Measurements from ENCODE around the gene RRP8. TPM values are rescaled to one million over a fixed set of nuclear protein-coding genes. Genes with fewer than 3 reads are reported as not detected.

Gene RRP8
- total RNA-seq, 1 donor from 2014 or later, result 25.8 TPM

Other genes starting within 250 kb of the RRP8 start
- 69.7 TPM for gene SMPD1, start 213.1 kb downstream of the RRP8 start, total RNA-seq
- 45.1 TPM for gene APBB1, start 184.5 kb downstream of the RRP8 start, total RNA-seq
- 5.2 TPM for gene HPX, start 162.6 kb downstream of the RRP8 start, total RNA-seq
- 43.0 TPM for gene TRIM3, start 129.7 kb downstream of the RRP8 start, total RNA-seq
- gene ARFIP2, start 122.3 kb downstream of the RRP8 start, total RNA-seq, result 52.5 TPM
- gene TIMM10B, start 122.1 kb downstream of the RRP8 start, total RNA-seq, result 53.9 TPM
- gene DNHD1, start 106.3 kb downstream of the RRP8 start, total RNA-seq, result 8.8 TPM
- gene ILK, start 158 bp upstream of the RRP8 start, total RNA-seq, result 261 TPM
- gene TAF10, start 8.6 kb upstream of the RRP8 start, total RNA-seq, result 142 TPM
- 161 TPM for gene TPP1, start 15.8 kb upstream of the RRP8 start, total RNA-seq
- 25.1 TPM for gene DCHS1, start 52.2 kb upstream of the RRP8 start, total RNA-seq
- gene MRPL17, start 79.7 kb upstream of the RRP8 start, total RNA-seq, result 38.5 TPM
- not detected for gene OR2AG2, start 168.4 kb upstream of the RRP8 start, total RNA-seq
- gene OR2AG1, start 179.4 kb upstream of the RRP8 start, total RNA-seq, result not detected
- gene OR6A2, start 196.1 kb upstream of the RRP8 start, total RNA-seq, result 0.06 TPM
- not detected for gene OR10A5, start 242.1 kb upstream of the RRP8 start, total RNA-seq

Data from mucosa of gallbladder (tissue), 1 donor.